Stimulated activated CD8-positive, alpha-beta memory T cell treated with anti-CD3 and anti-CD28 coated beads, Interleukin-4, amount 100 ng/mL, for 1 hour (primary cell): Measurements from ENCODE around the gene CALHM2.
"Not testable (repeated sequence)": the region's sequence is repeated elsewhere in the genome, so short reads cannot be mapped to it uniquely, and the experiment has no call there.

Experiments
- DNase-seq, 2 donors: peaks; one replicate each; pipeline ENCODE4 v3.0.0-alpha.2; 2020; ENCODE audit warnings: low read depth in 2 of 2, low spot score in 1 of 2

CALHM2 gene

GRCh38 chr10:103419101-103419500 is 33.1 kb downstream of the CALHM2 start:
- DNase-seq = no peak

GRCh38 chr10:103417601-103418000 is 34.6 kb downstream of the CALHM2 start:
- DNase-seq = no peak

GRCh38 chr10:103417148-103417469 is 35.1 kb downstream of the CALHM2 start:
- DNase-seq = not testable (repeated sequence)

- peak; percentile 26 to 41 for DNase-seq
Observed at GRCh38 chr10:103416436-103417147, 35.6 kb downstream of the CALHM2 start.

GRCh38 chr10:103415581-103415980 is 36.6 kb downstream of the CALHM2 start:
- no peak for DNase-seq

- DNase-seq = no peak
Observed at GRCh38 chr10:103413564-103413963, 38.6 kb downstream of the CALHM2 start.

- no peak for DNase-seq
Observed at GRCh38 chr10:103397191-103397825, 54.9 kb downstream of the CALHM2 start.

- DNase-seq = no peak
Observed at GRCh38 chr10:103396789-103397087, 55.4 kb downstream of the CALHM2 start.
